GM12801 (cell line): Measurements from ENCODE around the gene AMFR.

Experiments
- CTCF ChIP-seq: IDR thresholded peaks from one replicate; pipeline ENCODE4 v1.5.1; 2011; ENCODE audit warnings: control low read depth; ENCODE audit not compliant: insufficient read length; ENCODE audit errors: extremely low read depth

AMFR gene

GRCh38 chr16:56371660-56371937 lies 53.7 kb downstream of the AMFR start:
- no peak for TF ChIP-seq CTCF

GRCh38 chr16:56370875-56371659 lies 54.3 kb downstream of the AMFR start:
- no peak for TF ChIP-seq CTCF

- no peak for TF ChIP-seq CTCF
Observed at GRCh38 chr16:56370185-56370874, 55.0 kb downstream of the AMFR start.

- no peak for TF ChIP-seq CTCF
Observed at GRCh38 chr16:56369202-56369601, 56.1 kb downstream of the AMFR start.

GRCh38 chr16:56368545-56368944 lies 56.8 kb downstream of the AMFR start:
- no peak for TF ChIP-seq CTCF

GRCh38 chr16:56367764-56368163 lies 57.6 kb downstream of the AMFR start:
- TF ChIP-seq CTCF = no peak

GRCh38 chr16:56366945-56367344 lies 58.4 kb downstream of the AMFR start:
- no peak for TF ChIP-seq CTCF
